Endodermal cell (in vitro differentiated cells): ENCODE results near the gene COPB1. TPM values are rescaled to one million over a fixed set of nuclear protein-coding genes. Genes with fewer than 3 reads are reported as not detected.

Experiments used
- DNase-seq: peaks from one replicate; pipeline ENCODE4 v3.0.0-alpha.2; 2017
- H3K27ac ChIP-seq: 2 replicates; pipeline ENCODE4 v1.5.1; 2013; ENCODE audit warnings: mild to moderate bottlenecking, low read depth, low read length, moderate library complexity
- H3K27me3 ChIP-seq: 2 replicates; pipeline ENCODE4 v1.6.1; 2013; ENCODE audit warnings: mild to moderate bottlenecking, low read length, moderate library complexity; ENCODE audit not compliant: insufficient read depth, control insufficient read depth, poor library complexity, severe bottlenecking
- H3K36me3 ChIP-seq: 2 replicates; pipeline ENCODE4 v1.7.0; 2013; ENCODE audit warnings: mild to moderate bottlenecking, low read length, moderate library complexity; ENCODE audit not compliant: control insufficient read depth, insufficient read depth
- H3K4me1 ChIP-seq: one replicate; pipeline ENCODE4 v1.7.0; 2013; ENCODE audit warnings: low read length; ENCODE audit not compliant: control insufficient read depth, insufficient read depth
- H3K4me3 ChIP-seq: 2 replicates; pipeline ENCODE4 v1.5.1; 2013; ENCODE audit warnings: mild to moderate bottlenecking, low read length, moderate library complexity
- H3K9ac ChIP-seq: 2 replicates; pipeline ENCODE4 v1.6.1; 2013; ENCODE audit warnings: mild to moderate bottlenecking, low read length, moderate library complexity; ENCODE audit not compliant: poor library complexity, severe bottlenecking; ENCODE audit errors: extremely low read depth
- H3K9me3 ChIP-seq: 2 replicates; pipeline ENCODE4 v1.6.1; 2013; ENCODE audit warnings: mild to moderate bottlenecking, low read length, moderate library complexity; ENCODE audit not compliant: control insufficient read depth
- H3K27ac Mint-ChIP-seq: 2 replicates; pipeline ENCODE4 v1.8.0; 2020; ENCODE audit warnings: mixed read lengths
- H3K27me3 Mint-ChIP-seq: 2 replicates; pipeline ENCODE4 v1.8.0; 2021; ENCODE audit warnings: mild to moderate bottlenecking, mixed read lengths; ENCODE audit not compliant: insufficient read depth
- H3K36me3 Mint-ChIP-seq: 2 replicates; pipeline ENCODE4 v1.8.0; 2020; ENCODE audit warnings: low read depth, mixed read lengths
- H3K4me1 Mint-ChIP-seq: 2 replicates; pipeline ENCODE4 v1.8.0; 2020; ENCODE audit warnings: mixed read lengths
- H3K4me3 Mint-ChIP-seq: 2 replicates; pipeline ENCODE4 v1.8.0; 2020; ENCODE audit warnings: mild to moderate bottlenecking, moderate library complexity, mixed read lengths
- H3K9me3 Mint-ChIP-seq: 2 replicates; pipeline ENCODE4 v1.8.0; 2020; ENCODE audit warnings: mild to moderate bottlenecking, mixed read lengths
- WGBS, 2 experiments: methylation state at CpG; one replicate each; pipeline versions ENCODE4 v1.1.5 to v1.1.7; 2013; ENCODE audit warnings: missing lambda C conversion rate in 2 of 2, mixed read lengths in 1 of 2; ENCODE audit not compliant: insufficient coverage in 1 of 2, insufficient read length in 1 of 2; 5-methylcytosine and 5-hydroxymethylcytosine counted together
- long read RNA-seq, 4 experiments: library from polyadenylated mRNA in 2 of 4; library from RNA in 1 of 4; library from capped mRNA in 1 of 4; stranded (forward) in 3 of 4; unstranded in 1 of 4; transcript quantifications; one replicate each; pipeline ENCODE4 v2.0.0, GENCODE V29; 2020 to 2021; ENCODE audit warnings: inconsistent platforms in 1 of 4
- polyA plus RNA-seq, 2 experiments: library from polyadenylated mRNA; stranded (reverse); fragments of 50-300 nt; gene quantifications; one replicate each; pipeline ENCODE4 v1.2.3, GENCODE V29; 2013
- total RNA-seq, 2 donors: library from RNA; stranded (reverse); fragmentation: NEBNext Ultra II Directional in 1 of 2; extraction: Animal tissue kit (Norgen Biotek cat#: 25700) in 1 of 2; gene quantifications; 2 replicates in 1 of 2; 3 replicates in 1 of 2; pipeline ENCODE4 v1.2.1, GENCODE V29; 2021
- TF ChIP-seq, protein P1 (sequence below): fragments of 200-600 bp; sonication (generic); conservative IDR thresholded peaks from 2 replicates; pipeline ENCODE4 v1.5.0; 2021; ENCODE audit warnings: antibody characterized with exemption, mild to moderate bottlenecking

The COPB1 gene, protein sequence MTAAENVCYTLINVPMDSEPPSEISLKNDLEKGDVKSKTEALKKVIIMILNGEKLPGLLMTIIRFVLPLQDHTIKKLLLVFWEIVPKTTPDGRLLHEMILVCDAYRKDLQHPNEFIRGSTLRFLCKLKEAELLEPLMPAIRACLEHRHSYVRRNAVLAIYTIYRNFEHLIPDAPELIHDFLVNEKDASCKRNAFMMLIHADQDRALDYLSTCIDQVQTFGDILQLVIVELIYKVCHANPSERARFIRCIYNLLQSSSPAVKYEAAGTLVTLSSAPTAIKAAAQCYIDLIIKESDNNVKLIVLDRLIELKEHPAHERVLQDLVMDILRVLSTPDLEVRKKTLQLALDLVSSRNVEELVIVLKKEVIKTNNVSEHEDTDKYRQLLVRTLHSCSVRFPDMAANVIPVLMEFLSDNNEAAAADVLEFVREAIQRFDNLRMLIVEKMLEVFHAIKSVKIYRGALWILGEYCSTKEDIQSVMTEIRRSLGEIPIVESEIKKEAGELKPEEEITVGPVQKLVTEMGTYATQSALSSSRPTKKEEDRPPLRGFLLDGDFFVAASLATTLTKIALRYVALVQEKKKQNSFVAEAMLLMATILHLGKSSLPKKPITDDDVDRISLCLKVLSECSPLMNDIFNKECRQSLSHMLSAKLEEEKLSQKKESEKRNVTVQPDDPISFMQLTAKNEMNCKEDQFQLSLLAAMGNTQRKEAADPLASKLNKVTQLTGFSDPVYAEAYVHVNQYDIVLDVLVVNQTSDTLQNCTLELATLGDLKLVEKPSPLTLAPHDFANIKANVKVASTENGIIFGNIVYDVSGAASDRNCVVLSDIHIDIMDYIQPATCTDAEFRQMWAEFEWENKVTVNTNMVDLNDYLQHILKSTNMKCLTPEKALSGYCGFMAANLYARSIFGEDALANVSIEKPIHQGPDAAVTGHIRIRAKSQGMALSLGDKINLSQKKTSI
- 100 to 1,000 TPM in 1 of 2 donors, 10 to 100 TPM in 1; 91.3 to 116 TPM for total RNA-seq
- 122 TPM for polyA plus RNA-seq (2013, experiment 1 of 2)
- polyA plus RNA-seq (2013, experiment 2 of 2): 115 TPM
- long read RNA-seq, experiment 1, transcript COPB1-202 (22 exons, 3,382 nt): major isoform, 8 of 48 reads
- long read RNA-seq, experiment 1, partial matches to known transcripts: 22 of 48 reads
- long read RNA-seq, experiment 1, other reads (novel, unspliced or antisense): 14 of 48 reads
- long read RNA-seq, experiment 2, transcript COPB1-201 (22 exons, 3,481 nt): minor isoform, 5 of 200 reads
- long read RNA-seq, experiment 2, transcript COPB1-202 (22 exons, 3,382 nt): major isoform, 106 of 200 reads
- long read RNA-seq, experiment 2, partial matches to known transcripts: 13 of 200 reads
- long read RNA-seq, experiment 2, other reads (novel, unspliced or antisense): 76 of 200 reads
- long read RNA-seq, experiment 3, transcript COPB1-202 (22 exons, 3,382 nt): major isoform, 200 of 485 reads
- long read RNA-seq, experiment 3, transcript COPB1-201 (22 exons, 3,481 nt): minor isoform, 40 of 485 reads
- long read RNA-seq, experiment 3, partial matches to known transcripts: 119 of 485 reads
- long read RNA-seq, experiment 3, other reads (novel, unspliced or antisense): 125 of 485 reads
- long read RNA-seq, experiment 4, transcript COPB1-202 (22 exons, 3,382 nt): major isoform, 16 of 91 reads
- long read RNA-seq, experiment 4, partial matches to known transcripts: 63 of 91 reads
- long read RNA-seq, experiment 4, other reads (novel, unspliced or antisense): 11 of 91 reads

DNA sequence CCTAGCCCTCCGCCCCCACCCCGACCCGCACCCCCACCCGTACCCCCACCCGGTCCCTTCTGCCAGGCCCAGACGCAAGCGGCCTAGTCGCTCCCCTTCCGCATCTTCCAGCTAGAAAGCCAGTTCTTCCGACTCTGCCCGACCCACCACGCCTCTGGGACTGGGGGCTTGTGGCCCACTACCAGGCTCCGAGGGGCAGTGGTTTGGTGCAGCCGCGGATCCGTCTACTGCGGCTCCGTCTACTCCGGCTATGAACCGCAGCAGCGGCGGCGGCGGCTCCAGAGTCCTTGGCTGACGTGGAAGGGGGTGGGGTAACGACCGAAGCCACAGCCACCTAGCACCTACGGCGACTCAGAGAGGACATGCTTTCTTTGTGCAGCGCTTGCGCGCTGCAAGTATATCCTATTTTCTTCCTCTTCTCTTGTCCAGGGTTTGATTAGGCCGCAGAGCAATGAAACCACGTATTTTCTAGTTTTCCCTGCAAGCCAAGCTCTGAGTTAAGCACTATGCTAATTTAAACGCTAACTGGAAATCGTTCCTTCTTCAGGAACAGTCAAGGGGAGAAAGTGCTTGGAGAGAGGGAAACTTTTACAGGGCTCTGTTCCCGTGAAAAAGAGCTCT is at the start of gene COPB1:
TSS of gene COPB1 (minus strand) at position 252 of the 621 bp plus-strand sequence. CDS start 883 bp downstream, outside the sequence.
- H3K27ac Mint-ChIP-seq: peak within 1 kb of the TSS; percentile 97

DNA sequence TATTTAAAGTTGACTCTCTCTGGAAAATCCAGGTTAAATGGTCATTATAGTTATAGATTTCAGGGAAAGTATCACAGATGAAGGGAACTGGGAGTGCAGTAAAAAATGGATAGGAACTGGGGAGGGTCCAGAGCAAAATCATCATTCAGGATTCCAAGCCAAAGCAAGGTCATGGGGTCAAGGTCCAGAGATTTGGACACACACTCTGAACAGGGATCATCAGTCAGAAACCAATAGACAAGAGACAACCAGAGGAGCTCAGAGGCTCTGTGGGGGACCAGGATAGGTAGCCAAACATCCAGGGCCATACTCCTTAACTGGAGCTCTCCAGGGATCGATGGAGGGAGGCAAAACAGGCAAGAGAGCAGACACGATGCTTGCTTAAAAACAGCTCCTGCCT is 47.8 kb upstream of the COPB1 start:
- TF ChIP-seq, protein P1, sequence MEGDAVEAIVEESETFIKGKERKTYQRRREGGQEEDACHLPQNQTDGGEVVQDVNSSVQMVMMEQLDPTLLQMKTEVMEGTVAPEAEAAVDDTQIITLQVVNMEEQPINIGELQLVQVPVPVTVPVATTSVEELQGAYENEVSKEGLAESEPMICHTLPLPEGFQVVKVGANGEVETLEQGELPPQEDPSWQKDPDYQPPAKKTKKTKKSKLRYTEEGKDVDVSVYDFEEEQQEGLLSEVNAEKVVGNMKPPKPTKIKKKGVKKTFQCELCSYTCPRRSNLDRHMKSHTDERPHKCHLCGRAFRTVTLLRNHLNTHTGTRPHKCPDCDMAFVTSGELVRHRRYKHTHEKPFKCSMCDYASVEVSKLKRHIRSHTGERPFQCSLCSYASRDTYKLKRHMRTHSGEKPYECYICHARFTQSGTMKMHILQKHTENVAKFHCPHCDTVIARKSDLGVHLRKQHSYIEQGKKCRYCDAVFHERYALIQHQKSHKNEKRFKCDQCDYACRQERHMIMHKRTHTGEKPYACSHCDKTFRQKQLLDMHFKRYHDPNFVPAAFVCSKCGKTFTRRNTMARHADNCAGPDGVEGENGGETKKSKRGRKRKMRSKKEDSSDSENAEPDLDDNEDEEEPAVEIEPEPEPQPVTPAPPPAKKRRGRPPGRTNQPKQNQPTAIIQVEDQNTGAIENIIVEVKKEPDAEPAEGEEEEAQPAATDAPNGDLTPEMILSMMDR: no peak
- no peak overlapping the region for H3K27ac Mint-ChIP-seq
- H3K36me3 Mint-ChIP-seq: no peaks in the 10 kb centered on the region
- peaks cover 12% of the 10 kb centered on the region for H3K4me1 Mint-ChIP-seq
- no peak overlapping the region for H3K4me3 ChIP-seq
- no peak for DNase-seq
- WGBS, 2 experiments: 81 to 87% methylated on average over 2 of the region's 2 CpGs
- no peaks in the 10 kb centered on the region for H3K9me3 Mint-ChIP-seq
- H3K27ac ChIP-seq: no peak overlapping the region
- peaks cover 10% of the 10 kb centered on the region for H3K4me1 ChIP-seq
- no peaks in the 10 kb centered on the region for H3K9me3 ChIP-seq
- no peaks in the 10 kb centered on the region for H3K36me3 ChIP-seq
- no peaks in the 10 kb centered on the region for H3K27me3 ChIP-seq
- H3K4me3 Mint-ChIP-seq: no peak overlapping the region
- peaks cover 3% of the 10 kb centered on the region for H3K27me3 Mint-ChIP-seq
- no peak overlapping the region for H3K9ac ChIP-seq

More for the DNA sequence above, at the start of gene COPB1:
- Histone ChIP-seq H3K36me3 (peaks cover 48% of the 10 kb centered on the region), H3K27ac (peak within 1 kb of the TSS; percentile 83), H3K27me3 (no peaks in the 10 kb centered on the region), H3K4me1 (no peaks in the 10 kb centered on the region), H3K4me3 (peak within 1 kb of the TSS; percentile 98), H3K9ac (peak within 1 kb of the TSS; percentile 81), H3K9me3 (no peaks in the 10 kb centered on the region)
- TF ChIP-seq, protein P1: no peak
- H3K27me3 Mint-ChIP-seq: no peaks in the 10 kb centered on the region
- H3K36me3 Mint-ChIP-seq: peaks cover 46% of the 10 kb centered on the region
- H3K4me3 Mint-ChIP-seq: peak within 1 kb of the TSS; percentile 91
- H3K4me1 Mint-ChIP-seq: peaks cover 7% of the 10 kb centered on the region
- DNase-seq: peak; percentile 96
- WGBS, 2 experiments: 0 to 1% methylated on average over 10 to 34 of the region's 37 CpGs
- no peaks in the 10 kb centered on the region for H3K9me3 Mint-ChIP-seq
